HEK293T (cell line): Measurements from ENCODE around the gene LRRK1.

Experiments used
- ARNT ChIP-seq: fragments of 450-650 bp; IDR thresholded peaks from 2 replicates; pipeline ENCODE4 v1.6.1; 2017; ENCODE audit warnings: mild to moderate bottlenecking
- BHLHE40 ChIP-seq: fragments of 450-650 bp; IDR thresholded peaks from 2 replicates; pipeline ENCODE4 v1.6.1; 2016; ENCODE audit warnings: mild to moderate bottlenecking, moderate library complexity, borderline replicate concordance
- CTBP1 ChIP-seq: fragments of 450-650 bp; IDR thresholded peaks from 2 replicates; pipeline ENCODE4 v1.6.1; 2016; ENCODE audit warnings: borderline replicate concordance
- ELF4 ChIP-seq: fragments of 450-650 bp; IDR thresholded peaks from 2 replicates; pipeline ENCODE4 v1.6.1; 2017; ENCODE audit warnings: antibody characterized with exemption
- FOXA1 ChIP-seq: fragments of 450-650 bp; IDR thresholded peaks from 2 replicates; pipeline ENCODE4 v1.6.1; 2016; ENCODE audit warnings: mild to moderate bottlenecking
- FOXK2 ChIP-seq: fragments of 450-650 bp; IDR thresholded peaks from 2 replicates; pipeline ENCODE4 v1.6.1; 2016; ENCODE audit warnings: mild to moderate bottlenecking
- FOXM1 ChIP-seq: fragments of 450-650 bp; IDR thresholded peaks from 2 replicates; pipeline ENCODE4 v1.6.1; 2017; ENCODE audit warnings: mild to moderate bottlenecking, borderline replicate concordance
- HDGF ChIP-seq: fragments of 450-650 bp; IDR thresholded peaks from 2 replicates; pipeline ENCODE4 v1.6.1; 2017; ENCODE audit warnings: antibody characterized with exemption, borderline replicate concordance
- L3MBTL2 ChIP-seq: fragments of 450-650 bp; conservative IDR thresholded peaks from 2 replicates; pipeline ENCODE4 v1.6.1; 2016; ENCODE audit warnings: mild to moderate bottlenecking
- NFRKB ChIP-seq: fragments of 450-650 bp; IDR thresholded peaks from 2 replicates; pipeline ENCODE4 v1.6.1; 2016; ENCODE audit warnings: mild to moderate bottlenecking, moderate library complexity
- SP1 ChIP-seq: fragments of 450-650 bp; IDR thresholded peaks from 2 replicates; pipeline ENCODE4 v1.6.1; 2017
- TARDBP ChIP-seq: fragments of 450-650 bp; IDR thresholded peaks from 2 replicates; pipeline ENCODE4 v1.6.1; 2016

- TF ChIP-seq SP1: no peak
- TF ChIP-seq ARNT: no peak
- no peak for TF ChIP-seq BHLHE40
- TF ChIP-seq L3MBTL2: no peak
- no peak for TF ChIP-seq NFRKB
- no peak for TF ChIP-seq FOXA1
- TF ChIP-seq FOXK2: no peak
- no peak for TF ChIP-seq HDGF
- no peak for TF ChIP-seq FOXM1
- TF ChIP-seq ELF4: no peak
- TF ChIP-seq TARDBP: no peak
- TF ChIP-seq CTBP1: no peak
Measured at GRCh38 chr15:100901296-100901695, 17.9 kb upstream of the LRRK1 start.
